ENCODE measurements around the gene SCRN1.

SCRN1 gene

GRCh38 chr7:29991937-29992336, 2.3 kb upstream of the SCRN1 start:
- no peak for TF ChIP-seq ZFX (IDR thresholded peaks at IDR 0.05; ENCODE audit: borderline replicate concordance)
- no peak for TF ChIP-seq CTCF (IDR thresholded peaks at IDR 0.05)
- H3K27ac ChIP-seq: no peak overlapping the region

GRCh38 chr7:29990931-29991330, 1.3 kb upstream of the SCRN1 start:
- TF ChIP-seq ZFX (IDR thresholded peaks at IDR 0.05; ENCODE audit: borderline replicate concordance): no peak
- no peak for TF ChIP-seq CTCF (IDR thresholded peaks at IDR 0.05)
- H3K27ac ChIP-seq: no peak overlapping the region

GRCh38 chr7:29988424-29989256, 961 bp downstream of the SCRN1 start:
- peak overlapping the region; percentile 46 for H3K27ac ChIP-seq

GRCh38 chr7:29987811-29988317, 1.7 kb downstream of the SCRN1 start:
- H3K27ac ChIP-seq: peak overlapping the region; percentile 46
- TF ChIP-seq ZFX (IDR thresholded peaks at IDR 0.05; ENCODE audit: borderline replicate concordance) (no peak), CTCF (IDR thresholded peaks at IDR 0.05) (no peak)

More at GRCh38 chr7:29988424-29989256, 961 bp downstream of the SCRN1 start:
- TF ChIP-seq ZFX (IDR thresholded peaks at IDR 0.05; ENCODE audit: borderline replicate concordance): no peak
- TF ChIP-seq CTCF (IDR thresholded peaks at IDR 0.05): no peak

GRCh38 chr7:29987083-29987482, 2.5 kb downstream of the SCRN1 start:
- H3K27ac ChIP-seq: peak overlapping the region; percentile 46
- TF ChIP-seq CTCF (IDR thresholded peaks at IDR 0.05) (no peak), ZFX (IDR thresholded peaks at IDR 0.05; ENCODE audit: borderline replicate concordance) (no peak)

GRCh38 chr7:29980151-29980550, 9.4 kb downstream of the SCRN1 start:
- H3K27ac ChIP-seq: no peak overlapping the region
- no peak for TF ChIP-seq CTCF (IDR thresholded peaks at IDR 0.05)

- TF ChIP-seq CTCF (IDR thresholded peaks at IDR 0.05): peak; percentile 38
- no peak for TF ChIP-seq ZFX (IDR thresholded peaks at IDR 0.05; ENCODE audit: borderline replicate concordance)
- H3K27ac ChIP-seq: no peak overlapping the region
These were observed 11.5 kb downstream of the SCRN1 start for GRCh38 chr7:29977886-29978651.
